NCI-H526 (cell line): ENCODE results near the gene KRTAP4-6.
"Not testable (repeated sequence)": the region's sequence is repeated elsewhere in the genome, so short reads cannot be mapped to it uniquely, and the experiment has no call there.

Source experiments
- DNase-seq, 2 experiments: peaks; one replicate each; lab custom pipeline; 2025; lab: John Stamatoyannopoulos, UW

KRTAP4-6 gene

GRCh38 chr17:41107941-41108450, 32.3 kb downstream of the KRTAP4-6 start:
- DNase-seq = no peak

- not testable (repeated sequence) for DNase-seq
Observed at GRCh38 chr17:41105347-41105746, 35.0 kb downstream of the KRTAP4-6 start, which contains the start of gene KRTAP4-9. KRTAP4-9 (plus strand) TSS chr17:41105389; CDS start chr17:41105389, 0 bp downstream.

- DNase-seq = not testable (repeated sequence)
Observed at GRCh38 chr17:41104386-41105038, 35.8 kb downstream of the KRTAP4-6 start.

- no peak for DNase-seq
Observed at GRCh38 chr17:41103896-41104295, 36.4 kb downstream of the KRTAP4-6 start.

- DNase-seq = no peak
Observed at GRCh38 chr17:41101586-41102259, 38.6 kb downstream of the KRTAP4-6 start, which contains the start of gene KRTAP4-16. KRTAP4-16 (minus strand) TSS chr17:41102209; CDS start chr17:41102209, 0 bp downstream.

- DNase-seq = not testable (repeated sequence)
Observed at GRCh38 chr17:41099682-41100480, 40.5 kb downstream of the KRTAP4-6 start.

- DNase-seq = no peak
Observed at GRCh38 chr17:41098481-41098880, 41.9 kb downstream of the KRTAP4-6 start.

GRCh38 chr17:41098042-41098441, 42.3 kb downstream of the KRTAP4-6 start, which contains the start of gene KRTAP4-8:
KRTAP4-8 (minus strand) TSS chr17:41098142; CDS start chr17:41098084, 58 bp downstream.
- DNase-seq = no peak

- DNase-seq = peak; percentile 57 to 76
Observed at GRCh38 chr17:41096055-41096454, 44.3 kb downstream of the KRTAP4-6 start.
